ENCODE measurements around the gene TTC13. TPM values are rescaled to one million over a fixed set of nuclear protein-coding genes. Genes with fewer than 3 reads are reported as not detected.

TTC13 gene
- total RNA-seq, 1 donor from 2014 or later, result 20.6 TPM

DNA sequence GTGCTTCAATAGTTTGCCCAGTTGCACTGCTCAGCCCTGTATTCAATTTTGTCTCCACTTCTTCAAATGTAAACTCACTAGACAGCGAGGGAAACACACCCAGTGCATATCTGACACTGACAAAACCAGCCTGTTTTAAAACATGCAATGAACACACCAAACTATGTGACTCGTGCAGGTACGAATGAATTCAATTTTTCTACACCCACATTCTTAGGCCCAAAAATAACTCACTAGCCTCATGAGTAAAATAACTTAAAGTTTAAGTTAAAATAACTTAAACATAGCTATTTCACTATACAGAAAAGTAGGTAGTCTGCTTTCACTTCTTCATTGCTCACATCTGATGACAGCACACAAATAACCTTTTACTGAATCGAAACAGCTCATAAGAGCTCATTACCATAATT lies 21.1 kb downstream of the TTC13 start:
- no peak for DNase-seq (ENCODE audit: extremely low spot score, unreplicated experiment)
- Mint-ChIP-seq H3K27ac (peak overlapping the region; percentile 81), H3K4me3 (peak overlapping the region; percentile 55), H3K27me3 (no peaks in the 10 kb centered on the region), H3K9me3 (no peaks in the 10 kb centered on the region), H3K4me1 (ENCODE audit: unreplicated experiment) (no peaks in the 10 kb centered on the region), H3K36me3 (peaks cover 19% of the 10 kb centered on the region)
- TF ChIP-seq, protein P1, sequence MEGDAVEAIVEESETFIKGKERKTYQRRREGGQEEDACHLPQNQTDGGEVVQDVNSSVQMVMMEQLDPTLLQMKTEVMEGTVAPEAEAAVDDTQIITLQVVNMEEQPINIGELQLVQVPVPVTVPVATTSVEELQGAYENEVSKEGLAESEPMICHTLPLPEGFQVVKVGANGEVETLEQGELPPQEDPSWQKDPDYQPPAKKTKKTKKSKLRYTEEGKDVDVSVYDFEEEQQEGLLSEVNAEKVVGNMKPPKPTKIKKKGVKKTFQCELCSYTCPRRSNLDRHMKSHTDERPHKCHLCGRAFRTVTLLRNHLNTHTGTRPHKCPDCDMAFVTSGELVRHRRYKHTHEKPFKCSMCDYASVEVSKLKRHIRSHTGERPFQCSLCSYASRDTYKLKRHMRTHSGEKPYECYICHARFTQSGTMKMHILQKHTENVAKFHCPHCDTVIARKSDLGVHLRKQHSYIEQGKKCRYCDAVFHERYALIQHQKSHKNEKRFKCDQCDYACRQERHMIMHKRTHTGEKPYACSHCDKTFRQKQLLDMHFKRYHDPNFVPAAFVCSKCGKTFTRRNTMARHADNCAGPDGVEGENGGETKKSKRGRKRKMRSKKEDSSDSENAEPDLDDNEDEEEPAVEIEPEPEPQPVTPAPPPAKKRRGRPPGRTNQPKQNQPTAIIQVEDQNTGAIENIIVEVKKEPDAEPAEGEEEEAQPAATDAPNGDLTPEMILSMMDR (conservative IDR thresholded peaks at IDR 0.05), result no peak

DNA sequence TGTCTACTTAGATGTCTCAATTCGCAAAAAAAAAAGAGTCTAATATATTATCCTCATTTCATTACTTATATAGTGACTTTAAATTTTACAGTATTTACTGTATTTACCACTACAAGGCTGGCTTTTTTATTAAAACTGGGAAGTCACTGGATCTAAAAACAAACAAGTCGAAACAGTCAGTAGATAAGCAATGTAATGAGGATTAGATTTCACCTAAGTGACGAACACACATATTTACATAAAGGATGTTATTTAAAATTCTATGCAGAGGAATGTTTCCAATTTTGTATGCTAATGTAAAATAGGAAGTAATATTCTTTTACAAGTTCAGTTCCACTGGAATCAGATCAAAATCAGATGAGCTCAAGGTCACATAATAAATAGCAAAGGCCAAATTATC lies 28.3 kb downstream of the TTC13 start:
- Mint-ChIP-seq H3K27ac (no peak overlapping the region), H3K36me3 (peaks cover 12% of the 10 kb centered on the region), H3K27me3 (no peaks in the 10 kb centered on the region), H3K4me1 (ENCODE audit: unreplicated experiment) (peaks cover 7% of the 10 kb centered on the region), H3K4me3 (no peak overlapping the region), H3K9me3 (no peaks in the 10 kb centered on the region)
- TF ChIP-seq, protein P1 (conservative IDR thresholded peaks at IDR 0.05), result no peak
- DNase-seq (ENCODE audit: extremely low spot score, unreplicated experiment), result no peak

DNA sequence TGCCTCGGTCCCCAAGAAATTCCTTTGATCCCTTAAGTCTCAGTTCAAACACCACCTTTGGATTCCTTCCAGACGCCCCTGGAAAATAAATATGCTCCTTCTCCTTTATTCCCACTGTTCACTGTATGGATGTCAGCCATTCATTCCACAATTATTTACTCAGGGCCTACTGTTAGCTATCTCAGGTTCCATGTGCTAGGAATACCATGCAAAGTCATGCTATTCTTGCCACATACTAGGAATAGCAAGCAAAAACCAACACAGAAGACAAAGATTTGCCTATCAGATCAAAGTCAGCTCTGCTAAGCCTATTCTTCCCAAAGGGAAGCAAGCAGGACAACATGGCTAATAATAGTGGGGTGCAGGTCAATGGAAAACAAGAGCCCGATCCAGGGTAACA lies 29.8 kb downstream of the TTC13 start:
- Mint-ChIP-seq H3K27me3 (no peaks in the 10 kb centered on the region), H3K4me3 (no peak overlapping the region), H3K36me3 (peaks cover 5% of the 10 kb centered on the region)

DNA sequence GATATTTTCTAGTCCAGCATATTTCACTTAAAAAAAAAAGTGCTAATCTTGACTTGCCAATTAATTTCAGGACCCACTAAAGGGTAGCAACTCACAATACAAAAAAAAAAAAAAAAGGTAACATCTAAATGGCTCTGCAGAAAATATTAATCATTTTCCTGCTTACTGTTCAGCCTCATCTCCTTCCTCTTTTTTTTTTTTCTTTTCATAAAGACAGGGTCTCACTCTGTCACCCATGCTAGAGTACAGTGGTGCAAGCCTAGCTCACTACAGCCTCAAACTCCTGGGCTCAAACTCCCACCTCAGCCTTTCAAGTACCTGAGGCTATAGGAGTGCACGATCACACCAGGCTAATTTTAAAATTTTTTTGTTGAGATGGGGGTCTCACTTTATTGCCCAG lies 30.4 kb downstream of the TTC13 start:
- no peaks in the 10 kb centered on the region for H3K9me3 Mint-ChIP-seq
- no peaks in the 10 kb centered on the region for H3K27me3 Mint-ChIP-seq
- no peak overlapping the region for H3K4me3 Mint-ChIP-seq
- H3K36me3 Mint-ChIP-seq, result no peaks in the 10 kb centered on the region
- H3K4me1 Mint-ChIP-seq (ENCODE audit: unreplicated experiment), result peaks cover 7% of the 10 kb centered on the region
- TF ChIP-seq, protein P1 (conservative IDR thresholded peaks at IDR 0.05), result no peak
- H3K27ac Mint-ChIP-seq, result no peak overlapping the region
- no peak for DNase-seq (ENCODE audit: extremely low spot score, unreplicated experiment)

More for the DNA sequence above, 29.8 kb downstream of the TTC13 start:
- H3K27ac Mint-ChIP-seq, result no peak overlapping the region
- TF ChIP-seq, protein P1 (conservative IDR thresholded peaks at IDR 0.05), result no peak
- no peak for DNase-seq (ENCODE audit: extremely low spot score, unreplicated experiment)
- no peaks in the 10 kb centered on the region for H3K9me3 Mint-ChIP-seq
- peaks cover 7% of the 10 kb centered on the region for H3K4me1 Mint-ChIP-seq (ENCODE audit: unreplicated experiment)

DNA sequence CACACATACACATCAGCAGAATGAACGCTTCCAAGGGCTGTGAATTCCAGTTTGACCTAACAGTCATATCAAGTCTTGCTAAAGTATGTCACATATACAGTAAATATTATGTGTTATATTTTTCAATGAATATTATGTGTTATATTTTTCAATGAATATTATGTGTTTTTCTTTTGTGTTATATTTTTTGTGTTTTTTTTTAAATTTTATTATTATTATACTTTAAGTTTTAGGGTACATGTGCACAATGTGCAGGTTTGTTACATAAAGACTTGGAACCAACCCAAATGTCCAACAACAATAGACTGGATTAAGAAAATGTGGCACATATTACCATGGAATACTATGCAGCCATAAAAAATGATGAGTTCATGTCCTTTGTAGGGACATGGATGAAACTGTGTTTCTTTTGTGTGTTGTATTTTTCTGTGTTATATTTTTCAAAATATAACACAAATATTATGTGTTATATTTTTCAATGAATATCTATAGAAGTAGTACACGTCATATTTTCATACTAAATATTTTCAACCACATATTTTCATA lies 35.5 kb downstream of the TTC13 start:
- Mint-ChIP-seq H3K27ac (no peak overlapping the region), H3K9me3 (no peaks in the 10 kb centered on the region), H3K4me3 (no peak overlapping the region), H3K36me3 (peaks cover 11% of the 10 kb centered on the region), H3K4me1 (ENCODE audit: unreplicated experiment) (peaks cover 17% of the 10 kb centered on the region), H3K27me3 (no peaks in the 10 kb centered on the region)
- TF ChIP-seq, protein P1 (conservative IDR thresholded peaks at IDR 0.05), result no peak
- DNase-seq (ENCODE audit: extremely low spot score, unreplicated experiment), result no peak

DNA sequence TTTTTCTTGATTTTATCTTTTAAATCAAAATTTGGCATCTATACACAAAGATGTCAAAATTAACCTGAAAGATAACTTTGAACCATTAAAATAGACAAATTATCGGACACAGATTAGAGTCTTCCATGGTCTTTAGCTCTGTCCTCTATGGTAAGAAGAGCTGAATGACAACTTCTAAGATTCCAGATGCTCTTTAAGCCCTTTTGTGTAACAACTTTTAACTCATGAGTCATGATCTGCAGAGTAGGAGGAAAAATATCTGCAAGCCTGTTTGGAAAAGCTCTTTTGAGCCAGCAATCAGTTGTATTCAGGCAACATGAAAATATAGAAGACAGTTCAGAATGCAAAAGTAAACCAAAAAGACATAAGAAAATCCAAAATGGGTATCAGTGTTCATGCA lies 37.8 kb downstream of the TTC13 start:
- Mint-ChIP-seq H3K4me1 (ENCODE audit: unreplicated experiment) (peaks cover 14% of the 10 kb centered on the region), H3K9me3 (no peaks in the 10 kb centered on the region), H3K36me3 (peaks cover 11% of the 10 kb centered on the region), H3K27me3 (no peaks in the 10 kb centered on the region), H3K27ac (no peak overlapping the region), H3K4me3 (no peak overlapping the region)
- TF ChIP-seq, protein P1 (conservative IDR thresholded peaks at IDR 0.05), result no peak
- DNase-seq (ENCODE audit: extremely low spot score, unreplicated experiment), result no peak
